NCI-H1417 treated with DMSO at 0.1 percent for 48 hours (cell line): ENCODE data around the gene LPIN3.

ENCODE experiments used
- DNase-seq: peaks from one replicate; lab custom pipeline; 2025; lab: John Stamatoyannopoulos, UW

Gene LPIN3

DNA sequence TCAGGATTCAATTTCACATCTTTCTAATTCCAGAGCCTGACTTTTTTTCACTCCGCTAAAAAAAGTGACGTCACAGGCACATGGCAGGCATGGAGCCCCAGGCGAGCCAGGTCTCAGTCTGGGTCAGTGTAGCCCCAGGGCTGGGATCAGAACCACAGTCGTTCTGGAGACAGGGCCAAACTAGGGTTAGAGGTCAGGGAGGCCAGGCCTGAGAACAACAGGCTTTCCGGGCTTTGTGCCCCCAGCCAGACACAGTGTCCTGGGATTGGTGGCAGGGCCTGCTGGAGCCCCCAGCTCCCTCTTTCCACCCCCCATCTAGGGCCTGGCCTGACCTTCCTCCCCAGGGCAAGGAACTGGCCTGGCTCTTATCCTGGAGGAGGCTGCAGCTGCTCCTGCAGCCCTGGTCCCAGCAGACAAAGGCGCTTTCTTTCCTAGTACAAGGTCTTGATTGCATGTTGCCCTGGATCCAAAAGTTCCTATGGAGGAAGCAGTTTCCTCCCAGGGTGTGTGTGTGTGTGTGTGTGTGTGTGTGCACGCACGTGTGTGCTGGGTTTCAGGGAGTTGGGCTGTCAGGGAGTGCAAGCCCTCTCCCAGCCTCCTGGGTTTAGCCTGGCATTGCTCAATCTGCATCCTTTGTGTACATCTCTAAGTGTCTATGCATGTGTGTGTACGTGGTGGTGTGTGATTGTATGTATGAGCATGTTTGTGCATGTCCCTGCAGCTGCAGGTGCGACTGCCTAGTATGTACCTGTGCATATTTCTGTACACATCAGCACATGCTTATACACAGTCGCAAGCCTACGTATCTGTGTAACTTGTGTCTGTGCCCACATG lies 52.5 kb downstream of the LPIN3 start:
- no peak for DNase-seq

GRCh38 chr20:41393705-41394066 lies 53.1 kb downstream of the LPIN3 start:
- DNase-seq, result no peak

GRCh38 chr20:41394081-41394480 lies 53.5 kb downstream of the LPIN3 start:
- DNase-seq, result no peak

GRCh38 chr20:41394931-41395666 lies 54.5 kb downstream of the LPIN3 start:
- no peak for DNase-seq

GRCh38 chr20:41395667-41396664 lies 55.3 kb downstream of the LPIN3 start:
- no peak for DNase-seq

DNA sequence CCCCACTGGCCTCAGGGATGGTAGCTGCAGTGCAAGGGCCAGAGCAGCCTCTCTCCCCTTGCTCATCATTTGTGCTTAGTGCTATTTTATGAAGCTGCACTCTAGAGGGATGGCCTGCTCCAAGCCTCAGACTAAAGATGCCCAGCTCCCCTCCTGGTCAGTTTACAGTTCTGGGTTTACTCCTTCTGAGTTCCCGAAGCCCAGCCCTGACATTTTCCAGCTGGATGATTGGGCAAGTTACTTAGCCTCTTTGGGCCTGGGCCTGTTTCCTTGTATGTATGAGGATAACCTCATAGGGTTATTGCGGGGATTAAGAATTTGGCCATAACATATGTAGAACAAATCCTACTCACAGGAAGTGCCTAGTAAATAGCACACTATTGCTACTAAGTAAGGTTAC lies 57.8 kb downstream of the LPIN3 start:
- DNase-seq, result no peak

- no peak for DNase-seq
These were observed 63.0 kb downstream of the LPIN3 start for GRCh38 chr20:41403604-41404003.

DNA sequence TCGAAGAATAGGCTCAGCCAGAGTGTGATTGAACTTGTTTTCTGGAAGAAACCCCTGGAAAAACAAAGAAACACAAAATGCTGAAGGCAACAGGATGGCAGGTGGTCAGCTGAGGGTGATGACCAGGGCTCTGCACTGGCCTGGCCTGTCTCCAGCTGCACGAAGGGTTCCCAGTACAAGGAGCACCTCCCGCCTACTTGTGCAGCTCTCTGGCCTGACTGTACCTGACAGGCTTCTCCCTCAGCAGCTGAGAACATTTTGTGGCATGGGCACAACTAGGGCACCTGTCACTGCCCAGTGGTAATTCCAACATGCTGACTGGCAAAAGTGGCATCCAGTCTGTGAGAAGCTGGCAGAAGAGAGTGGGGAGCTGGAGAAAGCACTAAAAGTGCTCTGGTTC lies 64.8 kb downstream of the LPIN3 start:
- no peak for DNase-seq

DNA sequence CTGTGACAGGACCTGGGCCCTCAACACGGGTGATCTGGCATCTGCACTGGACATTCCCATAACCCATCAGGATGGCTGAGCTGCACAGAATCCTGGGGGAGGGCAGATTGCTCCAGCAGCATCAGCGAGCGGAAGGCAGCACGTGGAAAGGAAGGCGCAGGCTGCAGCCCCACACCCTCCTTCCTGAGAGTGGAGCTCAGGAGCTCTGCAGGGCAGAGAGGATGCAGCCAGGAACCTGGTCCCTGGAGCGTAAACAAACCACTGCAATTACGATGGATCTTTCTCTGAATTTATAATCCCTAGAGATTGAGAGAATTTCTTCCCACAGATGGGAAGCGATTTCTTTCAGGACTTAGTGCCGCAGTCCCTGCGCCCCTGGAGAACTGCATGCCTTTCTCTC lies 65.7 kb downstream of the LPIN3 start:
- DNase-seq, result no peak

DNA sequence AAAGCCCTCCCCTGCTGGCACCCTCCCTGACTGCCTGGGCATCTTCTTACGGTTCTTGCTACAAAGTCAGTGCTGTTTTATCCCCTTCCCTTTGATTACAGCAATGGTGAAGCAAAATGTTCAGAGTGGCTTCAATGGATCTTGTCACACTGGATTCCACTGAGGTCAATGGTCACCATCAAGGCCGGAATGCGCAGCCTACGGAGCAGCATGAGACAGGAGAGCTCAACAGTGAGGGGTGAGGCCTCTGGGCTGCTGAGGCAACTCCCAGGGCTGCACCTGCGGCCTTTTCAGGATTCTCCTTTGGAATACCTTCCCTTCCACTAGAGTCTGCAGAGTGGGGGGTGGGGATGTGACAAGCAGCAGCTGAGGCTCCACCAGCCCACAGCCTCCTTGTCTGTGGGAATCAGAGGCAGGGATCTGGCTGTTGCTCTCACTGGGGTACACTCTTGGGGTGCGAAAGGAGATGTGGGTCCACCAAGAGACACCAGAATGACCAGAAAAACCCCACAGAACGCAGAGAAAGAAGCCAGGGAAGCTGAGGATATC lies 66.3 kb downstream of the LPIN3 start:
- no peak for DNase-seq

- DNase-seq, result no peak
These were observed 67.0 kb downstream of the LPIN3 start for GRCh38 chr20:41407607-41408006.

GRCh38 chr20:41408156-41408794 lies 67.7 kb downstream of the LPIN3 start:
- DNase-seq, result no peak

GRCh38 chr20:41408986-41409385 lies 68.4 kb downstream of the LPIN3 start:
- DNase-seq, result peak; percentile 41
